Mesendoderm (in vitro differentiated cells): ENCODE measurements around the gene CACNB1.

ENCODE experiments used
- DNase-seq: peaks from one replicate; pipeline ENCODE4 v3.0.0; 2013
- H2AK5ac ChIP-seq: 2 replicates; pipeline ENCODE4 v1.6.1; 2013; ENCODE audit warnings: low read length, inconsistent platforms
- H2BK120ac ChIP-seq: 2 replicates; pipeline ENCODE4 v1.6.1; 2013; ENCODE audit warnings: low read depth, mild to moderate bottlenecking, low read length, moderate library complexity, mixed read lengths
- H2BK15ac ChIP-seq: replicated peaks from 2 replicates; pipeline ENCODE4 v1.6.1; 2013; ENCODE audit warnings: low read depth, mild to moderate bottlenecking, moderate library complexity
- H2BK5ac ChIP-seq: 2 replicates; pipeline ENCODE4 v1.6.1; 2013; ENCODE audit warnings: low read length, inconsistent platforms
- H3K18ac ChIP-seq: 2 replicates; pipeline ENCODE4 v1.6.1; 2013; ENCODE audit warnings: mild to moderate bottlenecking, low read length, mixed read lengths
- H3K23ac ChIP-seq: one replicate; pipeline ENCODE4 v1.6.1; 2013; ENCODE audit warnings: low read length
- H3K27ac ChIP-seq: 2 replicates; pipeline ENCODE4 v1.5.1; 2013; ENCODE audit warnings: low read depth, mild to moderate bottlenecking, inconsistent platforms, low read length, moderate library complexity
- H3K27me3 ChIP-seq: 2 replicates; pipeline ENCODE4 v1.6.1; 2013; ENCODE audit warnings: low read length, control low read depth, mild to moderate bottlenecking, inconsistent platforms; ENCODE audit not compliant: insufficient read depth, poor library complexity
- H3K36me3 ChIP-seq: 2 replicates; pipeline ENCODE4 v1.6.1; 2013; ENCODE audit warnings: low read length, inconsistent platforms; ENCODE audit not compliant: control insufficient read depth, insufficient read depth
- H3K4ac ChIP-seq: one replicate; pipeline ENCODE4 v1.6.1; 2013; ENCODE audit warnings: low read depth, mild to moderate bottlenecking, low read length, moderate library complexity
- H3K4me1 ChIP-seq: 2 replicates; pipeline ENCODE4 v1.6.1; 2013; ENCODE audit warnings: low read depth, low read length, inconsistent platforms; ENCODE audit not compliant: control insufficient read depth
- H3K4me2 ChIP-seq: 2 replicates; pipeline ENCODE4 v1.6.1; 2013; ENCODE audit warnings: low read length
- H3K4me3 ChIP-seq: 2 replicates; pipeline ENCODE4 v1.5.1; 2013; ENCODE audit warnings: mild to moderate bottlenecking, low read length
- H3K56ac ChIP-seq: one replicate; pipeline ENCODE4 v1.6.1; 2013; ENCODE audit warnings: low read length
- H3K79me1 ChIP-seq: 2 replicates; pipeline ENCODE4 v1.6.1; 2013; ENCODE audit warnings: low read length, inconsistent platforms
- H3K79me2 ChIP-seq: 2 replicates; pipeline ENCODE4 v1.6.1; 2013; ENCODE audit warnings: mild to moderate bottlenecking, low read length; ENCODE audit not compliant: control insufficient read depth, insufficient read depth
- H3K9ac ChIP-seq: 2 replicates; pipeline ENCODE4 v1.6.1; 2013; ENCODE audit warnings: low read length, inconsistent platforms
- H4K5ac ChIP-seq: one replicate; pipeline ENCODE4 v1.6.1; 2013; ENCODE audit warnings: low read length
- H4K8ac ChIP-seq: one replicate; pipeline ENCODE4 v1.6.1; 2013; ENCODE audit warnings: low read depth, mild to moderate bottlenecking, control low read depth, low read length, moderate library complexity
- WGBS: extraction: QIAGEN DNeasy Blood & Tissue Kit; methylation state at CpG from one replicate; pipeline ENCODE4 v1.1.7; 2013; ENCODE audit warnings: low lambda C conversion rate, missing lambda C conversion rate; ENCODE audit not compliant: insufficient coverage; ENCODE audit errors: extremely low coverage; 5-methylcytosine and 5-hydroxymethylcytosine counted together

CACNB1 gene

GRCh38 chr17:39236450-39236927 is 39.0 kb upstream of the CACNB1 start:
- Histone ChIP-seq H3K79me2 (no peaks in the 10 kb centered on the region), H3K27ac (no peak overlapping the region), H2BK5ac (no peak overlapping the region), H2AK5ac (no peak overlapping the region), H3K79me1 (no peaks in the 10 kb centered on the region), H3K4ac (no peak overlapping the region), H2BK120ac (no peak overlapping the region), H3K4me1 (peaks cover 2% of the 10 kb centered on the region), H3K23ac (no peak overlapping the region), H3K27me3 (no peaks in the 10 kb centered on the region), H3K9ac (no peak overlapping the region), H4K8ac (no peak overlapping the region), H2BK15ac (no peak overlapping the region), H3K4me3 (no peak overlapping the region), H3K56ac (no peak overlapping the region), H3K36me3 (no peaks in the 10 kb centered on the region), H3K18ac (no peak overlapping the region), H4K5ac (no peak overlapping the region), H3K4me2 (no peak overlapping the region)
- no peak for DNase-seq
- WGBS = no CpG with 5 or more reads among the region's 5 CpGs

GRCh38 chr17:39235555-39236449 is 38.3 kb upstream of the CACNB1 start:
- no peak overlapping the region for H3K4me3 ChIP-seq
- H3K4me2 ChIP-seq = no peak overlapping the region
- H2AK5ac ChIP-seq = no peak overlapping the region
- no peak overlapping the region for H2BK15ac ChIP-seq
- H4K5ac ChIP-seq = no peak overlapping the region
- H2BK5ac ChIP-seq = no peak overlapping the region
- no peak overlapping the region for H2BK120ac ChIP-seq
- no peak overlapping the region for H3K4ac ChIP-seq
- no peaks in the 10 kb centered on the region for H3K79me1 ChIP-seq
- no peaks in the 10 kb centered on the region for H3K36me3 ChIP-seq
- H3K79me2 ChIP-seq = no peaks in the 10 kb centered on the region
- no peak overlapping the region for H3K9ac ChIP-seq
- DNase-seq = peak; percentile 95
- H4K8ac ChIP-seq = no peak overlapping the region
- WGBS = no CpG with 5 or more reads among the region's 18 CpGs
- no peak overlapping the region for H3K27ac ChIP-seq
- H3K27me3 ChIP-seq = no peaks in the 10 kb centered on the region
- H3K23ac ChIP-seq = no peak overlapping the region
- H3K18ac ChIP-seq = no peak overlapping the region
- H3K4me1 ChIP-seq = peaks cover 2% of the 10 kb centered on the region
- H3K56ac ChIP-seq = no peak overlapping the region

GRCh38 chr17:39231591-39232551 is 34.4 kb upstream of the CACNB1 start:
- WGBS = no CpG with 5 or more reads among the region's 22 CpGs

GRCh38 chr17:39231091-39231561 is 33.7 kb upstream of the CACNB1 start:
- no peaks in the 10 kb centered on the region for H3K36me3 ChIP-seq
- no peak overlapping the region for H3K56ac ChIP-seq
- WGBS = no CpG with 5 or more reads among the region's 10 CpGs
- DNase-seq = no peak
- H2BK120ac ChIP-seq = no peak overlapping the region
- H4K5ac ChIP-seq = no peak overlapping the region
- no peak overlapping the region for H4K8ac ChIP-seq
- H3K79me1 ChIP-seq = no peaks in the 10 kb centered on the region
- no peak overlapping the region for H3K27ac ChIP-seq
- no peak overlapping the region for H3K23ac ChIP-seq
- no peak overlapping the region for H3K4me2 ChIP-seq
- no peak overlapping the region for H2AK5ac ChIP-seq
- no peak overlapping the region for H3K18ac ChIP-seq
- H3K9ac ChIP-seq = no peak overlapping the region
- H3K79me2 ChIP-seq = no peaks in the 10 kb centered on the region
- peaks cover 1% of the 10 kb centered on the region for H3K27me3 ChIP-seq
- H2BK15ac ChIP-seq = no peak overlapping the region
- no peak overlapping the region for H3K4ac ChIP-seq
- H3K4me3 ChIP-seq = no peak overlapping the region
- H3K4me1 ChIP-seq = peaks cover 4% of the 10 kb centered on the region
- H2BK5ac ChIP-seq = no peak overlapping the region

More at GRCh38 chr17:39231591-39232551, 34.4 kb upstream of the CACNB1 start:
- Histone ChIP-seq H2BK120ac (no peak overlapping the region), H2AK5ac (no peak overlapping the region), H3K27me3 (no peaks in the 10 kb centered on the region), H3K27ac (no peak overlapping the region), H3K9ac (peak overlapping the region; percentile 40), H4K5ac (no peak overlapping the region), H3K36me3 (no peaks in the 10 kb centered on the region), H3K18ac (no peak overlapping the region), H3K79me1 (no peaks in the 10 kb centered on the region), H3K4me3 (no peak overlapping the region), H3K56ac (peak overlapping the region; percentile 71), H3K79me2 (no peaks in the 10 kb centered on the region), H3K23ac (no peak overlapping the region), H2BK5ac (no peak overlapping the region), H3K4me2 (peak overlapping the region; percentile 32), H3K4ac (no peak overlapping the region), H2BK15ac (no peak overlapping the region), H3K4me1 (peaks cover 2% of the 10 kb centered on the region), H4K8ac (no peak overlapping the region)
- DNase-seq = peak; percentile 70

- H3K4me2 ChIP-seq = no peak overlapping the region
- H3K4me1 ChIP-seq = peaks cover 5% of the 10 kb centered on the region
- no peaks in the 10 kb centered on the region for H3K36me3 ChIP-seq
- no peak overlapping the region for H3K4me3 ChIP-seq
- H2BK120ac ChIP-seq = no peak overlapping the region
- peaks cover 4% of the 10 kb centered on the region for H3K27me3 ChIP-seq
- no peak overlapping the region for H3K18ac ChIP-seq
- no peak overlapping the region for H3K56ac ChIP-seq
- no peak for DNase-seq
- H3K79me1 ChIP-seq = no peaks in the 10 kb centered on the region
- H3K27ac ChIP-seq = no peak overlapping the region
- no peak overlapping the region for H2AK5ac ChIP-seq
- no peak overlapping the region for H3K23ac ChIP-seq
- no CpG with 5 or more reads among the region's 1 CpG for WGBS
- H3K4ac ChIP-seq = no peak overlapping the region
- H2BK5ac ChIP-seq = no peak overlapping the region
- no peak overlapping the region for H4K8ac ChIP-seq
- no peak overlapping the region for H4K5ac ChIP-seq
- no peak overlapping the region for H2BK15ac ChIP-seq
- no peak overlapping the region for H3K9ac ChIP-seq
- H3K79me2 ChIP-seq = no peaks in the 10 kb centered on the region
Measured at GRCh38 chr17:39230361-39230760, 32.9 kb upstream of the CACNB1 start.
